ENCODE data around the gene CPT1B.

Gene CPT1B

DNA sequence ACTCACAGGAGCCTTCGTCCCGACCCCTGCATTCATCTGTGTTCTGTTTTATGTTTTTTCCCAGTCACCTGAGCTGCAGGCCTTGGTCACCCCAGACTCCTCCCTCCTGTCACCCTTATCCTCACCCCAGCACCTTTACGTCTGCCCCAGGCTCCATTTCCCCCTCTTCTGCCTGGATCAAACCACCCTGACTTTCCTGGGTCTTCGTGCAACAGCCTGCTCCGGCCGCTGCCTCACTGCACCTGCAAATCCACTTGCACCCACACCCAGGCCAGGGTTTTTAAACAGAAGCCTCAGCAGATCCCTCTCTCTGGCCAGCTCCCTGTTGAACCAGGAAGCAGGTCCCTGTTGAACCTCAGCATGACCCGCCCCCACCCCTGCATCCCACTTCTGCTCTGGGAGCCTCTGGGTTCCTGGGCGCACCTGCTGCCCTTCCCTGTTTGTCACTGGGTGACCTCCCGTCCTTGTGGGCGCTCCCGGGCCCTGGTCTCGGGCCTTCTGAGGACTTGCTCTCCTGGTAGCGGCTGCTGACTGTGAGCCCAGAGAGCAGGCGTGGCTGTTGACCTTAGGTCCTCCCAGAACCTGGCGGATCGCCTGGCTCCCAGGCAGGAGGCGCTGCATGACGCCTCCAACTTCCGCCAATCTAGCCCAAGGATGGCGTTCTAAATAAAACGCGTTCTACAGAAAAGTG, 35.2 kb upstream of the CPT1B start:
- TF ChIP-seq, protein P1, sequence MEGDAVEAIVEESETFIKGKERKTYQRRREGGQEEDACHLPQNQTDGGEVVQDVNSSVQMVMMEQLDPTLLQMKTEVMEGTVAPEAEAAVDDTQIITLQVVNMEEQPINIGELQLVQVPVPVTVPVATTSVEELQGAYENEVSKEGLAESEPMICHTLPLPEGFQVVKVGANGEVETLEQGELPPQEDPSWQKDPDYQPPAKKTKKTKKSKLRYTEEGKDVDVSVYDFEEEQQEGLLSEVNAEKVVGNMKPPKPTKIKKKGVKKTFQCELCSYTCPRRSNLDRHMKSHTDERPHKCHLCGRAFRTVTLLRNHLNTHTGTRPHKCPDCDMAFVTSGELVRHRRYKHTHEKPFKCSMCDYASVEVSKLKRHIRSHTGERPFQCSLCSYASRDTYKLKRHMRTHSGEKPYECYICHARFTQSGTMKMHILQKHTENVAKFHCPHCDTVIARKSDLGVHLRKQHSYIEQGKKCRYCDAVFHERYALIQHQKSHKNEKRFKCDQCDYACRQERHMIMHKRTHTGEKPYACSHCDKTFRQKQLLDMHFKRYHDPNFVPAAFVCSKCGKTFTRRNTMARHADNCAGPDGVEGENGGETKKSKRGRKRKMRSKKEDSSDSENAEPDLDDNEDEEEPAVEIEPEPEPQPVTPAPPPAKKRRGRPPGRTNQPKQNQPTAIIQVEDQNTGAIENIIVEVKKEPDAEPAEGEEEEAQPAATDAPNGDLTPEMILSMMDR (IDR thresholded peaks at IDR 0.05; ENCODE audit: control insufficient read depth, insufficient read depth, low read depth, low read length, missing control alignments) = no peak
- DNase-seq (ENCODE audit: low read depth) = no peak

DNA sequence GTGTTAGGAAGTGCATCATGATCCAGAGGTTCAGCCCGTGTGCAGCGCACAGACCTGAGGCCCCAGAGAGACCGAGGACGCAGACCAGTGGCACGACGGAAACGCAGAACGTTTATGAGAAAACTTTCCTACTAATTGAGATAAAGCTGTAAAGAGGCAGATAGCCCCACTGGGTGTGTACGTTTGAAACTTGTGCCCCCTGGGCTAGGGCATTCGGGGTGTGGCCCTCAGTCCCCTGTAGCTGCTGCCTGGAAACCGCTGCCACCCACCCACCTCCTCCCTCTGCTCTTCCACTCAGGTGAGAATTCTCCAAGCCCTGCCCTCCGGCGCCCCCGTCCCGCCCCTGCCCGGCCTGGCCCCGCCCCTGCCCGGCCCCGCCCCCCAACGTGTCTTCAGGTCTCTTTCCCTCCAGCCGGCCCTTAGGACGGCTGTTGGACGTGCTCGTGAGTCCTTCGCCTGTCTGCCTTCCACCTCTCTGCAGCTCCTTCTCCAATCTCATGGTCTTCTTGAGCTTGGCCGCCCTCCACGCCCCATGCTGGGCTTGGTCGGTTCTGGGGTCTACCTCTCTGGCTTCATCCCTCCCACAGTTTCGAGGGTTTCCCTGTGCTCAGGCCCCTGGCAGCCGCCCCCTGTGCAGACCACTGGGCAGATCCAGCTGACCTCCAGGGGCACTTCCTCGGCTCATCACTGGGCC, 34.4 kb upstream of the CPT1B start:
- TF ChIP-seq, protein P1 (IDR thresholded peaks at IDR 0.05; ENCODE audit: control insufficient read depth, insufficient read depth, low read depth, low read length, missing control alignments) = no peak

More for the DNA sequence above, 35.2 kb upstream of the CPT1B start:
- no peak overlapping the region for H3K4me3 ChIP-seq (ENCODE audit: control insufficient read depth, low read depth, low read length)

DNA sequence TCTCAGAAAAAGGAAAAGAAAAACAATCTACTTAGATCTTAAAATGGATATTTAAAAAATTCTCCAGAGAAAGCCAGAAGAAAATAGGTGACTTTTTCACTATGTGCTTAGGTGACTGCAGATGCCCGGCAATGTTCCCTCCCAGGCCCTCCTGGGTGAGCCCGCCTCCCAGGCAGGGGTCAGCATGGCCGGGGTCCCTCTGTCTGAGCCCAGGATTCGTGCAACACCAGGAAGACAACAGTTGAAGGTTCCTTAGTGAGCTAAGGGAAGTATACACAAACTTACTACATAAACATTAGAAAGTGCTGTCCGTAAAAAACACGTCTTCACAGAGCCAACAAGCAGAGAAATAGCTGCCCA, 33.9 kb upstream of the CPT1B start:
- TF ChIP-seq, protein P1 (IDR thresholded peaks at IDR 0.05; ENCODE audit: control insufficient read depth, insufficient read depth, low read depth, low read length, missing control alignments) = no peak
- no peak overlapping the region for H3K4me3 ChIP-seq (ENCODE audit: control insufficient read depth, low read depth, low read length)
- DNase-seq (ENCODE audit: low read depth) = no peak

More for the DNA sequence above, 34.4 kb upstream of the CPT1B start:
- DNase-seq (ENCODE audit: low read depth) = no peak
- no peak overlapping the region for H3K4me3 ChIP-seq (ENCODE audit: control insufficient read depth, low read depth, low read length)

DNA sequence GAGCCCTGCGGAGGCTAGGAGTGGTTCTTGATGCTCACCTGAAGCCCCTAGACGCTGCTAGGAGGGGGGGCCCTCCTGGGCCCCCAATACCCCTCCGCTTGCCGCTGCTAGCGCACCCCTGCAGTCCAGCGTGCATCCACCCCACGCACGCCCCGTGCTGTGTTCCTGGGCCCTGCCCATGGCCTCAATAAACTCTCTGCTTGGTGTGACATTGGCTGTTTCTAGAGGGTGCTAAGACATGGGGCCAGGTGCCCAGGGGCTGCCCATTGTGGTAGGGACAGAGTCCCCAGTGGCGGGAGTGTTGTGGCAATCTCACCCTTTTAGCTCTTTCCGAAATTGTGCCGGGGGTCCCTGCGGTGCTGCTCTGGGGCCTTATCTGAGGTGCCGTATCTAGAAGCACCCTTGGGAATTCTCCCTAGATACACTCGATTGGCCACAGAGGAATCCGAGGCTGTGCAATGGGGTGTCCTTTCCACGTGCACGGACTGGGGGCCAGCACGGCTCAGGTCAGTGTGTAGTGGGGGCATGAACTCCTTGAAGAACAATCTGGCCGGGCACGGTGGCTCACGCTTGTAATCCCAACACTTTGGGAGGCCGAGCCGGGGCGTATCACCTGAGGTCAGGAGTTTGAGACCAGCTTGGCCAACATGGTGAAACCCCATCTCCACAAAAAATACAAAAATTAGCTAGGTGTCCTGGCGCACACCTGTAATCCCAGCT, 33.3 kb upstream of the CPT1B start:
- H3K4me3 ChIP-seq (ENCODE audit: control insufficient read depth, low read depth, low read length) = no peak overlapping the region
- no peak for DNase-seq (ENCODE audit: low read depth)
- TF ChIP-seq, protein P1 (IDR thresholded peaks at IDR 0.05; ENCODE audit: control insufficient read depth, insufficient read depth, low read depth, low read length, missing control alignments) = no peak

DNA sequence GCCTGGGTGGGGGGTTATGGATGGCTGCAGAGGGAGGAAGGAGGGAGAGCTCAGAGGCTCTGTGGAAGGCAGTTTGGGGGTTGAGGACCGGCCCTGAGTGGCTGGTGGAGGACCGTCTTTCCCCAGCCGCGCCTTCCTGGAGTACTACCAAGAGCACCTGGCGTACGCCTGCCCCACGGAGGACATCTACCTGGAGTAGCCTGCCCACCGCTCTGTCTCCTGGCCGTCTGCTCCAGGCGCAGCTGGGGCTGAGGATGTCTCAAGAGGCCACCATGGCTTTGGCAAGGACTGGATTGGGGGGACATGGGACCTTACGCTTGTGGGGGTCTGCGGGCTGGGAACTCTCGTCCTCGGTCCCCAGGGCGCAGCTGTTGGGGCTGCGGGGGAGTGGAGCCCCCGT, 32.4 kb upstream of the CPT1B start:
- no peak for DNase-seq (ENCODE audit: low read depth)
- TF ChIP-seq, protein P1 (IDR thresholded peaks at IDR 0.05; ENCODE audit: control insufficient read depth, insufficient read depth, low read depth, low read length, missing control alignments) = no peak
- no peak overlapping the region for H3K4me3 ChIP-seq (ENCODE audit: control insufficient read depth, low read depth, low read length)

DNA sequence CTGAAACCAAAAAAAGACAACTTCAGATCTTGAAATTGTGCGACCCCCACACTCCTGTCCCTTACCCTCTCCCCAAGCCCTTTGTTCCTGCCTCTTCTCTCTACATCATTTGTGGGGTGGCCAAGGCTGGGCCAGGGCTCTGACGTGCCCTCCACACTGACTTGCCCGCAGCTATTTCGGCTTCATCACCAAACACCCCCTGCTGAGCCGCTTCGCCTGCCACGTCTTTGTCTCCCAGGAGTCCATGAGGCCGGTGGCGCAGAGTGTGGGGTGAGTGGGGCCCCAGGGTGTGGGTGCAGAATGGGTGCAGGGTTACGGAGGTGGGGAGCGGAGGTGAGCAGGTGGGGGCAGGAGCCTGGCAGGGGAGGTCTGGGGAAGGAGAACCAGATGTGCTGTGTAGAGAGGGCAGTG, 31.8 kb upstream of the CPT1B start:
- DNase-seq (ENCODE audit: low read depth) = no peak
- TF ChIP-seq, protein P1 (IDR thresholded peaks at IDR 0.05; ENCODE audit: control insufficient read depth, insufficient read depth, low read depth, low read length, missing control alignments) = no peak

More for the DNA sequence above, 31.8 kb upstream of the CPT1B start:
- no peak overlapping the region for H3K4me3 ChIP-seq (ENCODE audit: control insufficient read depth, low read depth, low read length)

All from AG09309 (cell line).